Measurements from ENCODE around the gene EPS15. TPM values are rescaled to one million over a fixed set of nuclear protein-coding genes. Genes with fewer than 3 reads are reported as not detected.
"Not testable (repeated sequence)": the region's sequence is repeated elsewhere in the genome, so short reads cannot be mapped to it uniquely, and the experiment has no call there.

Gene EPS15
- total and polyA plus RNA-seq, 2 donors from 2014 or later: 17.5 to 91.3 TPM

- Histone ChIP-seq H3K9ac (ENCODE audit: low read length in 3 of 3) (no peak overlapping the region), H3K4me1 (ENCODE audit: control insufficient read depth in 2 of 3, insufficient read depth in 2 of 3, low read depth in 1 of 3, low read length in 3 of 3) (peaks cover 0 to 18% (median 8%) of the 10 kb centered on the region in 3 donors), H3K27ac (ENCODE audit: low read depth in 2 of 2, low read length in 2 of 2) (peak overlapping the region in 1 of 2 donors; percentile 19), H3K4me3 (ENCODE audit: low read length in 3 of 3) (no peak overlapping the region), H3K27me3 (ENCODE audit: control insufficient read depth, insufficient read depth, low read length) (no peaks in the 10 kb centered on the region), H3K9me3 (ENCODE audit: control insufficient read depth in 2 of 3, insufficient read depth in 1 of 3, low read length in 3 of 3) (no peaks in the 10 kb centered on the region), H3K36me3 (ENCODE audit: control insufficient read depth in 2 of 3, insufficient read depth in 3 of 3, low read length in 3 of 3) (no peaks in the 10 kb centered on the region)
- intact Hi-C loops (cut with DNase I): no loop called here
- DNase-seq (no peak), FAIRE-seq (no peak)
- TF ChIP-seq CTCF (IDR thresholded peaks at IDR 0.05; ENCODE audit: borderline replicate concordance, extremely low read depth, insufficient read depth): no peak
Measured at GRCh38 chr1:51509773-51510172, 9.3 kb downstream of the EPS15 start.

DNA sequence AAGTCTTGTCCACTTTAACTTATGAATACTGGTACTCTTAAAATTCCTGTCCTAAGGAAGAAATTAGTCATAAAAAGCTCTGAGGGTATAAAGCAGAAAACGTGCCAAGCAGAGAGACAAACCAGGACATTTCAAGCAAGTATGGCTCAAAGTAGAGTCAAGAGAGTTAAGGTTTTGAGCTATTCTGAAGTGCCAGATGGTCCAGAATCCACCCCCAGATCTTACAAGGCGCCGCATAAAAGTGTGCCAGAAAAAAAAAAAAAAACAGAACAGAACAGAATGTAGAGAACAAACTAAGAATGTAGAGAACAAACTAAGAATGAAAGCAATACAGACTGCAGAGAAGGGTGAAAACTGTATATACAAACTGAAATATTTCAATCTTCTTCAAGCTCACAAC is 12.5 kb downstream of the EPS15 start:
- H3K9ac ChIP-seq (ENCODE audit: low read length in 3 of 3): no peak overlapping the region
- H3K4me1 ChIP-seq (ENCODE audit: control insufficient read depth in 2 of 3, insufficient read depth in 2 of 3, low read depth in 1 of 3, low read length in 3 of 3): peaks cover 0 to 5% (median 2%) of the 10 kb centered on the region in 3 donors
- H3K27me3 ChIP-seq (ENCODE audit: control insufficient read depth, insufficient read depth, low read length): no peaks in the 10 kb centered on the region
- no peaks in the 10 kb centered on the region for H3K9me3 ChIP-seq (ENCODE audit: control insufficient read depth in 2 of 3, insufficient read depth in 1 of 3, low read length in 3 of 3)
- DNase-seq (peak in 1 of 5 donors; percentile 68), FAIRE-seq (no peak)
- intact Hi-C loops (cut with DNase I): no loop called here
- peak overlapping the region in 2 of 3 donors; percentile 13 to 38 for H3K4me3 ChIP-seq (ENCODE audit: low read length in 3 of 3)
- no peak overlapping the region for H3K27ac ChIP-seq (ENCODE audit: low read depth in 2 of 2, low read length in 2 of 2)
- no peaks in the 10 kb centered on the region for H3K36me3 ChIP-seq (ENCODE audit: control insufficient read depth in 2 of 3, insufficient read depth in 3 of 3, low read length in 3 of 3)
- no peak for TF ChIP-seq CTCF (IDR thresholded peaks at IDR 0.05; ENCODE audit: borderline replicate concordance, extremely low read depth, insufficient read depth)

DNA sequence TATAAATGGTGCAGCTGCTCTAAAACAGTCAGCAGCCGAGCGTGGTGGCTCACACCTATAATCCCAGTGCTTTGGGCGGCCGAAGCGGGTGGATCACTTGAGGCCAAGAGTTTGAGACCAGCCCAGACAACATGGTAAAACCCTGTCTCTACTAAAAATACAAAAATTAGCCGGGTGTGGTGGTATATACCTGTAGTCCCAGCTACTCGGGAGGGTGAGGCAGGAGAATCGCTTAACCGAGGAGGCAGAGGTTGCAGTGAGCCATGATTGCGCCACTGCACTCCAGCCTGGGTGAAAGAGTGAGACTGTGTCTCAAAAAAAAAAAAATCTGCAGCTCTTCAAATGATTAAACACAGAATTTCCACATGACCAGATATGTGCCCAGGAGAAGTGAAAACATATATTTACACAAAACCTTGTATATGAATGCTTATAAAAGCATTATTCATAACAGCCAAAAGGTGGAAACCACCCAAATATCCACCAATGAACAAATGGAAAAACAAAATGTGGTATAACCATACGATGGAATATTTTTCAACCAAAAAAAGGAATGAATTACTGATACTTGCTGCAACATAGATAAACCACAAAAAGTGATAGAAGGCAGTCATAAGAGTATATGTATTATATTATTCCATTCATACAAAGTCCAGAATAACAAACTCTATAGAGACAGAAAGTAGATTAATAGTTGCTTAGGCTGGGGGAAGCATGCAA is 14.1 kb downstream of the EPS15 start:
- Histone ChIP-seq H3K9ac (ENCODE audit: low read length in 3 of 3) (no peak overlapping the region), H3K9me3 (ENCODE audit: control insufficient read depth in 2 of 3, insufficient read depth in 1 of 3, low read length in 3 of 3) (no peaks in the 10 kb centered on the region), H3K27me3 (ENCODE audit: control insufficient read depth, insufficient read depth, low read length) (no peaks in the 10 kb centered on the region), H3K4me3 (ENCODE audit: low read length in 3 of 3) (no peak overlapping the region), H3K27ac (ENCODE audit: low read depth in 2 of 2, low read length in 2 of 2) (peak overlapping the region in 1 of 2 donors; percentile 9), H3K36me3 (ENCODE audit: control insufficient read depth in 2 of 3, insufficient read depth in 3 of 3, low read length in 3 of 3) (no peaks in the 10 kb centered on the region), H3K4me1 (ENCODE audit: control insufficient read depth in 2 of 3, insufficient read depth in 2 of 3, low read depth in 1 of 3, low read length in 3 of 3) (peaks cover 0 to 2% (median 1%) of the 10 kb centered on the region in 3 donors)
- DNase-seq (no peak), FAIRE-seq (no peak)
- TF ChIP-seq CTCF (IDR thresholded peaks at IDR 0.05; ENCODE audit: borderline replicate concordance, extremely low read depth, insufficient read depth): no peak
- intact Hi-C loops (cut with DNase I): no loop called here

DNA sequence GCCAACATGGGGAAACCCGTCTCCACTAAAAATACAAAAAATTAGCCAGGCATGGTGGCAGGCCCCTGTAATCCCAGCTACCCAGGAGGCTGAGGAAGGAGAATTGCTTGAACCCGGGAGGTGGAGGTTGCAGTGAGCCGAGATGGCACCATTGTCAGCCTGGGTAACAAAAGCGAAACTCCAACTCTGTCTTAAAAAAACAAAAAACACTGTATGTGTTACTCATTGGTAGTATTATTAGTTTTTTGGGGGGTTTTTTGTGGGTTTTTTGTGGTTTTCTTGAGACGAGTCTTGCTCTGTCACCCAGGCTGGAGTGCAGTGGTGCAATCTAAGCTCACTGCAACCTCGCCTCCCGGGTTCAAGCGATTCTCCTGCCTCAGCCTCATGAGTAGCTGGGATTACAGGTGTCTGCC is 17.8 kb downstream of the EPS15 start:
- H3K27ac ChIP-seq (ENCODE audit: low read depth in 2 of 2, low read length in 2 of 2); H3K9ac ChIP-seq (ENCODE audit: low read length in 3 of 3); DNase-seq; FAIRE-seq; intact Hi-C loops (cut with DNase I); H3K27me3 ChIP-seq (ENCODE audit: control insufficient read depth, insufficient read depth, low read length); H3K4me3 ChIP-seq (ENCODE audit: low read length in 3 of 3); H3K36me3 ChIP-seq (ENCODE audit: control insufficient read depth in 2 of 3, insufficient read depth in 3 of 3, low read length in 3 of 3); H3K9me3 ChIP-seq (ENCODE audit: control insufficient read depth in 2 of 3, insufficient read depth in 1 of 3, low read length in 3 of 3); H3K4me1 ChIP-seq (ENCODE audit: control insufficient read depth in 2 of 3, insufficient read depth in 2 of 3, low read depth in 1 of 3, low read length in 3 of 3): not testable (repeated sequence)
